Gastrocnemius medialis (tissue), 4 donors: ENCODE results near the gene EYS. TPM values are rescaled to one million over a fixed set of nuclear protein-coding genes. Genes with fewer than 3 reads are reported as not detected.

Experiments used
- ATAC-seq, 2 donors: fragments of 150-250 bp; one replicate each; pipeline ENCODE4 v1.9.1; 2016
- DNase-seq, 2 donors: peaks; one replicate each; pipeline ENCODE4 v3.0.0-alpha.2; 2019
- H3K27ac ChIP-seq, 4 donors: fragments of 200-600 bp; sonication (generic); 1 replicate in 1 of 4; 2 replicates in 3 of 4; pipeline ENCODE4 v1.5.1; 2016 to 2018; ENCODE audit warnings: mild to moderate bottlenecking in 2 of 4, moderate library complexity in 1 of 4
- H3K27me3 ChIP-seq, 3 donors: fragments of 200-600 bp; sonication (generic) in 2 of 3; 1 replicate in 1 of 3; 2 replicates in 2 of 3; pipeline versions ENCODE4 v1.5.1 to v1.6.0; 2016 to 2019; ENCODE audit warnings: mild to moderate bottlenecking in 1 of 3, moderate library complexity in 1 of 3
- H3K36me3 ChIP-seq, 2 donors: fragments of 200-600 bp; sonication (generic) in 1 of 2; one replicate each; pipeline ENCODE4 v1.5.1; 2017 to 2018
- H3K4me1 ChIP-seq, 2 donors: fragments of 200-600 bp; sonication (generic) in 1 of 2; one replicate each; pipeline ENCODE4 v1.5.1; 2016 to 2017; ENCODE audit warnings: mild to moderate bottlenecking in 2 of 2
- H3K4me3 ChIP-seq, 4 donors: fragments of 200-600 bp; sonication (generic) in 3 of 4; 1 replicate in 1 of 4; 2 replicates in 3 of 4; pipeline ENCODE4 v1.5.1; 2016 to 2019; ENCODE audit warnings: mild to moderate bottlenecking in 2 of 4
- H3K9me3 ChIP-seq, 3 donors: fragments of 200-600 bp; sonication (generic) in 2 of 3; 1 replicate in 1 of 3; 2 replicates in 2 of 3; pipeline ENCODE4 v1.5.1; 2016 to 2019
- CTCF ChIP-seq, 5 experiments: fragments of 450-650 bp in 3 of 5; fragments of 200-600 bp in 2 of 5; sonication (generic) in 2 of 5; IDR thresholded peaks in 4 of 5; conservative IDR thresholded peaks in 1 of 5; 1 replicate in 4 of 5; 2 replicates in 1 of 5; pipeline ENCODE4 v1.5.1; 2016 to 2019; ENCODE audit warnings: antibody characterized with exemption in 5 of 5, mild to moderate bottlenecking in 3 of 5, moderate library complexity in 3 of 5
- POLR2A ChIP-seq, 2 donors: fragments of 450-650 bp; IDR thresholded peaks; one replicate each; pipeline ENCODE4 v1.6.1; 2017; ENCODE audit warnings: antibody characterized with exemption in 2 of 2, mild to moderate bottlenecking in 2 of 2, moderate library complexity in 2 of 2
- in situ Hi-C, 4 donors: fragments of 200-750 bp; cut with MboI; loops; one replicate each; pipeline versions ENCODE4 v1.15.0 to v1.8.0; 2017; ENCODE audit warnings: low sequenced_read_pairs in 4 of 4
- intact Hi-C: fragments of 100-400 bp; cut with DNase I; formaldehyde crosslinking; loops from one replicate; pipeline ENCODE4 v1.15.1; 2023; ENCODE audit warnings: low total_unique reads
- total RNA-seq, 4 donors: library from RNA; depleted of rRNA; stranded (reverse); fragments of >200 nt; gene quantifications; one replicate each; pipeline versions ENCODE4 v1.1.0 to v1.2.3, GENCODE V29; 2016

Gene EYS
- total RNA-seq, 4 donors from 2014 or later = 0.20 TPM; not detected in 3

GRCh38 chr6:63813566-63814120 lies 1893.4 kb downstream of the EYS start:
- ATAC-seq = no peak
- intact Hi-C loops = no loop called here
- Histone ChIP-seq H3K4me3 (no peak overlapping the region), H3K4me1 (no peaks in the 10 kb centered on the region), H3K9me3 (no peaks in the 10 kb centered on the region), H3K36me3 (no peaks in the 10 kb centered on the region), H3K27ac (no peak overlapping the region), H3K27me3 (no peaks in the 10 kb centered on the region)
- TF ChIP-seq CTCF (IDR thresholded peaks at IDR 0.05 in 4 of 5, conservative IDR thresholded peaks at IDR 0.05 in 1 of 5) = no peak
- no peak for TF ChIP-seq POLR2A (IDR thresholded peaks at IDR 0.05)
- in situ Hi-C loops = no loop called here
- no peak for DNase-seq

DNA sequence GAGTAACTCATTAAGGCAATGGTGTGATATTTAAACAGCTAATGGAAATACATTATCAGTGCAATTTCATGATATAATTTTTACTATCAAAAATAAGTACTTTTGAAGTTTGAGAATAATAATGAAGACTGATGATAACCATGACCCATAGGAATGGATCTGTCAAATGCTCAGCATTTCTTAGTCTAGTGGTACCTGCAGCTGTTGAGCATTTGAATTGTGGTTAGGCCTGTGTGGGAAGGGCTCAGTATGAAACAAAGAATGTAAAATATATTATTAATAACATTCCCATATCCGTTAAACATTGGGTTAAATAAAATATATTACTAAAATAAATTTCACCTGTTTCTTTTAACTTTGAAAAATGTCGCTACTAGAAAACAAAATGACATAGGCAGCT lies 1898.5 kb downstream of the EYS start:
- Histone ChIP-seq H3K36me3 (no peaks in the 10 kb centered on the region), H3K9me3 (no peaks in the 10 kb centered on the region), H3K4me3 (no peak overlapping the region), H3K27me3 (no peaks in the 10 kb centered on the region), H3K27ac (no peak overlapping the region), H3K4me1 (peaks cover 13 to 19% of the 10 kb centered on the region in 2 donors)
- TF ChIP-seq POLR2A (IDR thresholded peaks at IDR 0.05) = no peak
- TF ChIP-seq CTCF (IDR thresholded peaks at IDR 0.05 in 4 of 5, conservative IDR thresholded peaks at IDR 0.05 in 1 of 5) = no peak
- in situ Hi-C loops (no loop called here), intact Hi-C loops (loop anchor here (10.0 kb wide), 1 partner anchor 364 kb away; no protein-coding TSS in a partner anchor)
- ATAC-seq (no peak), DNase-seq (no peak)

GRCh38 chr6:63807056-63807455 lies 1900.0 kb downstream of the EYS start:
- in situ Hi-C loops (no loop called here), intact Hi-C loops (loop anchor here (10.0 kb wide), 1 partner anchor 362 kb away; no protein-coding TSS in a partner anchor)
- Histone ChIP-seq H3K9me3 (no peaks in the 10 kb centered on the region), H3K27me3 (no peaks in the 10 kb centered on the region), H3K27ac (peak overlapping the region in 3 of 4 donors; percentile 47 to 62 (median 55)), H3K4me3 (peak overlapping the region in 1 of 4 donors; percentile 20), H3K4me1 (peaks cover 13 to 19% of the 10 kb centered on the region in 2 donors), H3K36me3 (no peaks in the 10 kb centered on the region)
- no peak for TF ChIP-seq CTCF (IDR thresholded peaks at IDR 0.05 in 4 of 5, conservative IDR thresholded peaks at IDR 0.05 in 1 of 5)
- no peak for TF ChIP-seq POLR2A (IDR thresholded peaks at IDR 0.05)
- ATAC-seq (no peak), DNase-seq (no peak)

GRCh38 chr6:63806573-63806913 lies 1900.5 kb downstream of the EYS start:
- Histone ChIP-seq H3K4me1 (peaks cover 13 to 19% of the 10 kb centered on the region in 2 donors), H3K4me3 (peak overlapping the region in 1 of 4 donors; percentile 20), H3K27ac (peak overlapping the region; percentile 47 to 69 (median 58)), H3K9me3 (no peaks in the 10 kb centered on the region), H3K36me3 (no peaks in the 10 kb centered on the region), H3K27me3 (no peaks in the 10 kb centered on the region)
- intact Hi-C loops (loop anchor here (10.0 kb wide), 1 partner anchor 362 kb away; no protein-coding TSS in a partner anchor), in situ Hi-C loops (no loop called here)
- TF ChIP-seq CTCF (IDR thresholded peaks at IDR 0.05 in 4 of 5, conservative IDR thresholded peaks at IDR 0.05 in 1 of 5) (no peak), POLR2A (IDR thresholded peaks at IDR 0.05) (no peak)
- ATAC-seq (peak in 1 of 2 donors; percentile 70), DNase-seq (no peak)
